Stimulated activated CD8-positive, alpha-beta memory T cell treated with anti-CD3 and anti-CD28 coated beads, Interleukin-4, amount 100 ng/mL, for 1 hour (primary cell): Measurements from ENCODE around the gene ARSG.

Source experiments
- DNase-seq, 2 donors: peaks; one replicate each; pipeline ENCODE4 v3.0.0-alpha.2; 2020; ENCODE audit warnings: low read depth in 2 of 2, low spot score in 1 of 2

ARSG gene

DNA sequence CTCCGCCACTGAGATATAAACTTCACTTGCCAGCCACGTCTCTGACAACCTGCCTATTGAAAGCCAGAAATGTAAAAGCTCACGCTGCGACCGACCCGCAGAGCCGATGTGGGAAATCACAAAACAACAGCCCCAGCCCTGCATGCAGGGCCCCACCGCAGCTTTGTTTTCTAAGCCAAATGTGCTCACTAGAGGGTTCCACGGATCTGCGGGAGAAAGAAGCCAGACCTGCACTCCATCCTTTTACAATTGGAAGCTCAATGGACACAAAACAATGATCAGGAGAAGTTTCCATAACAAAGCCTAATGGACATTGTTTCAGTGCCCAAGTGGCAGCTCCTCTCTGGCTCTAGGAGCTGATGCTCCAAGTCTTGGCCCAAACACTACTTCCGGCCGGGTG is 132.9 kb downstream of the ARSG start:
- no peak for DNase-seq

DNA sequence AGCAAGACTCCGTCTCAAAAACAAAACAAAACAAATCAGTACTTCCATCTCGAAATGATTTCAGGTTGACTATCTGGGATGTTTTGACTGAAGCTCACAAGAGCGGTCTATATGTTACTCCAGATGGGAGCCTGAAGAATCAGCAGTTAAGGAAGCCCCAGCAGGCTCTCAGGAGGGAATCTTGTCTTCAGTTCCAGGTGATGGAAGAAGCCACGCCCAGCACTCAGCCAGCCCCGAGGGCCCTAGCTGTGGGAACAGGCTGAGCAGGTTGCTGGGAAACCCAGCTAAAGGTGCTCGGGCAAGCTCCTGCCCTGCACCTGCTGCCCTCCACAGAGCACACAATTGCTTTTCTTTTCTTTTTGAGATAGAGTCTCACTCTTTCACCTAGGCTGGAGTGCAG is 133.6 kb downstream of the ARSG start:
- DNase-seq = no peak

DNA sequence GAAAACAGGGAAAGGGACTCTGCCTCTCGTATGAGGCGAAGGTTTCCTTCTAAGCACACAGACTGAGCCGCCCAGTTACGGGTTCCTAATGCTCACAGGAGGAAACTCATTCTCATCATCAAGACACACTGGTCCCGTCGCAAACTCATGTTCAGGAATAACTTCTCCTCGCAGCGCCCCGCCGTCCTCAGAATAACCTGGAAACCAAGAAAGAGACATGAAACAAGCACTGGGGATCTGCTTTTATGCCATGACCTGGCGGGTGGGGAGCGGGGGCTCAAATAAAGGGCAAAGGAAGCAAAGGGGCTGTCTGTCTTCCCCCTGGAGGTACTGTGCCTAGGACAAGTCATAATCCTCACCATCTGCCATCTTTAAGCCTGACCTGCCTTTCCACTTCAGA is 134.7 kb downstream of the ARSG start:
- DNase-seq = no peak

DNA sequence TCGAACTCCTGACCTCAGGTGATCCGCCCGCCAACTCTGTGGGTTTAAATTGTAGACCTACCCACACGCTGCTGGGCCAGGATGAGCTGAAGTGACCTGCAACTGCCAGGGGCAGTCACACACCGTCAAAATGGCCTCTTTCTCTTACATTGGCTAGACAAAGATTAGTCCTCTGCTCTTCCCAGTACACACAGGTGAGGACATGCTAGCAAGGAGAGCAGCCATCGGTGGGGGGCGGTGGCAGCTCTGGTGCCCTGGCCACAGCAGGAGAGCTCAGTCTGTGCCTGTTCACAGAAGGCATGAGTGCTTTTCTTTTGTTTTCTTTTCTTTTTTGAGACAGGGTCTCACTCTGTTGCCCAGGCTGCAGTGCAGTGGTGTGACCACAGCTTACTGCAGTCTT is 136.3 kb downstream of the ARSG start:
- no peak for DNase-seq

DNA sequence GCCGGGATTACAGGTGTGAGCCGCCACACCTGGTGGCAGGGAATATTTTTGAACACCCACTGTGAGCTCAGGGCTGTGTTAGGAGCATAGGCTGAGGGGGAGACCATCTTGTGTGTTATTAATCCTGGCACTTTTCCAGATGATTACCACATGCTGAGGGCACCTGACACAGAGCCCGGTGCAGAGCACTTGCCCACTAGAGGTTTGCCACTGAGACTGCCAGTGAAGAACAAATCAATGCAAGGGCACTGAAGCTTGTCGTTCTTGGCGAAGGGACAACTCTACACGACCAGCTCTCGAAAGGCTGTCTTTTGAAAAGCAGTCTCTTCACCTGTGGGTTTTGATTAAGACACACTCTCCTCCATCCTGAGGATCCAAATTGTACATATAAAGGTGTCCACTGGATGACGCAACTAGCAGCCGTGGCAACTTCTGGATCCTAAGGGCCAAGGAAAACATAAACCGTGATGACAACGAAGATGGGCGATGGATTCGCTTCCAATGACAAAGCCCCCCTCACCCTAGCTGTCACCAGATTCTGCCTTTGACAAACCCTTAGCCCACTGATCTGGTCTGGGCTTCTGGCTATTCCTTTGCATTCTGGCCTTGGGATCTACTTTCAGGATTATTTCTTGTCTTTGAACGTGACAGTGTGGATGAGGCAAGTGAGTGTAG is 137.3 kb downstream of the ARSG start:
- no peak for DNase-seq

DNA sequence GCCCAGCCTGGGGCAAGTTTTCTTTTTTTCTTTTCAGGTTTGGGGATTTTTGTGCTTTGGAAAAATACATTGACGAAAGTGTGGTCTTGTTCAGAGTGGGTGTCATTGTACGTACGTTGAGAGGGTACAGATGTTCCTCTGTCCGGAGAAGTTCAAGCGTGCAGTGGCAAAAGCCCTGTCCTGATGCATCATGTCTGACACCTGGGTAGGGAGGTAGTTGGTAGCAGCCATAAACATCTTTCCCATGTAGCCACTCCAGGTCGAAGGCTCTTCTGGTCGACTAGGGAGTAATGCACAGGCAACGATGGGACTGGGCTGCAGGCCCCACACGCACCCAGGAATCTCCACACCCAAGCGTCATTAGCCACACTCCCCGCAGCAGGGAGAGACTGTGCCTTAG is 138.6 kb downstream of the ARSG start:
- no peak for DNase-seq

DNA sequence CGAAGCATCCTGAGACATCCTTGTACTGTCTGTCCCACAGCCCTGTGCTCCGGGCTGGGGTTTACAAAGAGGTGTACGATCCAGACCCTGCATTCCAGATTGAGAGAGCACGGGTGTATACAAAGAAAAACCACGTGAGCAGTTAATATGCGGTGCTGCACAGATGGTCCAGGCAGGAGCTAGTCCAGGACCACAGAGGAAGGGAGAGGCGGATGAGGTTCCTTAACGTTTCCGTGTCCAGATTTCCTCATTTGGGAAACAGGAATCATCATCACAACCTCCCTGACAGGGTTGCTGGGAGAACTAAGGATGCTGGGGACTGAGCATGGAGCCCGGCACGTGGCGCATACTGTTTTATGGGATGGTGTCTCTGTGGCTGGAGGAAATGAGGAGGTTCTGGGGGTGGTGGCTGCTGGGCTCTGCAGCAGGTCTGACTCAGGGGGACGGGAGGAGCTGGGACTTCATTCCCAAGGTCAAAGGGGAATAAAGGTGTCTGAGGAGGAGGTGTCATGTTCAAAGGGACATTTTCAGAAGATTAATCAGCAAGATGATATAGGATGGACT is 139.8 kb downstream of the ARSG start:
- no peak for DNase-seq

DNA sequence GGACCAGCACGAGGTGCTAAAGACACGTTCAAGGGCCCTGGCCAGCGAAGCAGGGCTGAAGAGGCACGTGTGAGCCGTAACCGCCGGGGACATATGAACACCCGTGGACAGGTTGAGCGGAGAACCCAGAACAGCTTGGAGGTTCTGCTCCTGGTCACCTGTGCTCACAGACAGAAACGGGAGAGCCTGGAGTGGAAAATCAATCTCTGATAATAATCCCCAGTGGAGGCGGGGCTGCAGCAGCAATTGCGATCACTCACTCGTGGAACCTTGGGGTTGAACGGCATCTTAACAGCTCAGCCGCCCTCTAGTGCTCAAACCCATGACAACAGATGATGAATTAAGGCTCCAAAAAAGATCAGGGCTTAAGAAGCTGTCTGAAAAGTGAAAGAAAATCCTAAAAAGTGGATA is 140.4 kb downstream of the ARSG start:
- no peak for DNase-seq

DNA sequence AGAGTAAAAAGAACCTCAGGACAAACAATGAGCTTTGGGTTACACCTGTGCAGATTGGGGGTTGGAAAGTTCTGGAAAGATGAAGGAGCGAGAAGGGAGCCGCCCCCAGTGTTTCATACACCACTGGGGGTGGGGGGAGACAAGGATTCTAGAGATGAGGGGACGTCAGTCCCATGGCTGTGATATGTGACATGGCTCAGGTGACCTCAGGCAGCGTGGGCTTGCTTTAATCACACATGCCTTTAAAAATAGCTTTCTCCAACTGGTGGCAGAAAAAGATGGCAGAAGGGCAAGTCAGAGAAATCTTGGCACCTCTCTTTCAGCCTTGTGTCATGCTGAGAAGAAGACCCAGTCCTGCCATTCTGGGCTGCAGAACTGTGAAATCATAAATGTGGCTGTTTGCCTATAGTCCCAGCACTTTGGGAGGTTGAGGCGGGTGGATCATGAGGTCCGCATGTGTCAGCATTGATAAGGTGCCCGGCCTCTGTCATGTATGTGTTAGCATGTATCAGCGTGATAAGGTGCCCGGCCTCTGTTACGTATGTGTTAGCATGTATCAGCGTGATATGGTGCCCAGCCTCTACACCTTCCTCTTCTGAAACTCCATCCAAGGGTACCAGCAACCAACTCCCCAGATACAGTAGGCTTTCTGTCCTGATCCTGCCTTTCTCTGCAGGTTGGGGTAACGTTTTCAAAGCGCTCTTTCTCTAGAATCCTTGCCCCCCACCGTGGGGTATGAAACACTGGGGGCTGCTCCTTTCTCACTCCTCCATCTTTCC is 141.0 kb downstream of the ARSG start:
- DNase-seq = no peak

DNA sequence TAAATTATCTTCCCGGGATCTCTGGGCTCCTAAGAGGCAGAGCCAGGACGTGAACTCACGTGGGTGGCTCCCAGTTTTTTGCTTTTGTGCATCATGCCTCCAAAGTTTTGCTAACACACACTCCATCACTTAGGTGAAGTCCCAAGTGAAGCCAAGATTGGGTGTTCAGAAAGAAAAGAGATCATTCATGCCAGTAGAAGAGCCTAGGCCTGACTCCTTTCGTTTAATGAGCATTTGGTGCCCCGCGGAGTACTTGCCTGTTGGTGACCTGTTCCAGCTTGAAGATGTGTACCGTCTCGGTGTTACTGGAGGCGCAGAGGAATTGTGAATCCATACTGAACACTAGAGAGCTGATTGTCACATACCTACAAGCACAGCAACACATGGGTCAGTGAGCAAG is 141.9 kb downstream of the ARSG start:
- no peak for DNase-seq

DNA sequence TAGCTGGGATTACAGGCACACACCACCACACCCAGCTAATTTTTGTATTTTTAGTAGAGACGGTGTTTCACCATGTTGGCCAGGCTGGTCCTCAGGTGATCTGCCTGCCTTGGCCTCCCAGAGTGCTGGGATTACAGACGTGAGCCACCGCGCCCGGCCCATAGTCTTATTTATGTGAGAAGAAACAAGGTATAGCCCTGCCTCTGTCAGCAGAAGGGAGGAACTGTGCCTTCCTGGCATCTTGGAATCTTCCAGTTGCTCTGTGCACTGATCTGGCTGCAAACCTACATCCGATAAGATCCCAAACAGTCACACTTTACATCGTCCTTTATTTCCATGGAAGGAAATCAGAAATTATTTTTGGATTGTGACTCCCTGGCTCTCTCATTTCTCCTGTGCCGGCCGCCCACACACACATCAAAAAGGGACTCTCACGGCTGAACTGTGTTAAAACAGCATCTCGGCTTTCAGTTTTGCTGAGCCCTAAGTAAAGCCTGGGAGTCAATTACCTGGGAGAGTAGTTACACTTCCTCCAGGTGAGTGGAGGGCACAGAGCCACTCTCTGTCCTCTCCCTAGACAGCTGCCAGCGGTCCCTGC is 142.7 kb downstream of the ARSG start:
- no peak for DNase-seq

DNA sequence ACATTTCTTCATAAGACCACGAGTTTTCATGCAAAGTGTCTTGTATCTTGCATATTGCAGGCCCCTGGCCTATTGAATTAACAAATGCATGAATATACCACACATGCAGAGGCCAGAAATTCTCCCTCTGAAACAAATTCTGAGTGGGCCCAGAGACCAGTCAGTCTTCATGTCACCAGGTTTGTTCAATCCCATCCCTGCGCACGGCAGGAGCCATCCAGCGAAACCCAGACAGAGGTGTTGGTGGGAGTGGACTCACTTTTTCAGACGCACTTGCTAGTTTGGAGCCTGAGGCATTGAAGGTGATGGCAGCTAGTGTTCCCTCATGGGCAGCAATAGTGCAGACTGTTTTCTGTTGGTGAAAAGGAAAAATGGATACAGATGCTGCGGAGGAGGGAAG is 144.1 kb downstream of the ARSG start:
- DNase-seq = no peak

DNA sequence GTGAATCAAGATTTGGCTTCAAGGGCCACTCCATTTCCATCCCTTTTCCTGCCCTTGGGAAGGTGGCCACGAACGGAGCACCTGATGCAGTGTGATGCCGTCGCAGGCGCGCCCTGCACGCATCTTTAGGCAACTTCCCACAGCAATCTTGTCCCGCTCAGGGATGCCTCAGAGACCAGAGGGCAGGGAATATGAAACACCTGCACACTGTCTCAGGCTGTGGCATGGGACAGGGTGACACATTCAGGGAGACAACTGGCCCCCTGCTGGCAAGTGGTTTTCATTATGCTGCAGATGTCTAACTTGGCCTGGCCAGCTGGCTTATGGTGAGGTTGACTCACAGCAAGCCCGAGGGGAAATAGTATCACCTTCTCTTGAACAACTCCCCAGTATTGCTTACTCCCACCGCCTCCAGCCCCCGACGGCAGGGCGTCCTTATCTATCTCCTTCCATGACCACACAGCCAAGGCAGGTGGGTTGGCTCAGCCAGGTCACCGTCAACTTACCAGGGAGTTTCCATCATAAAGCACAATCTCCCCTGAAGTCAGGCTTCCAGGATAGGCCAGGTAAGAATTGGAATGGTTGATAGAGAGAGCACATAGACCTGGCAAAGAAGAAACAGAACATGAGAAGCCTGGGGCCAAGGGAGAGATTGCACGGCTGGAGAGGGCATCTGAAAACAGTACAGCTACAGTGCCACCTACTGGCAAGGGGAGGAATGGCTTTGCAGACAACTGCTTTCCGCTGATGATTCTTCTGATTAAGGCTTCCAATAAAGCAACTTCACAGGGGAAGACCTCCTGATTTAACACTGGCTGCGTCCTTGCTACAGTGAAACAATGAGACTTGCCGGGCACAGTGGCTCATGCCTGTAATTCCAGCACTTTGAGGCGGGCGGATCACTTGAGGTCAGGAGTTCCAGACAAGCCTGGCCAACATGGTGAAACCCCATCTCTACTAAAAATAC is 144.9 kb downstream of the ARSG start:
- DNase-seq = peak; percentile 69 to 72

DNA sequence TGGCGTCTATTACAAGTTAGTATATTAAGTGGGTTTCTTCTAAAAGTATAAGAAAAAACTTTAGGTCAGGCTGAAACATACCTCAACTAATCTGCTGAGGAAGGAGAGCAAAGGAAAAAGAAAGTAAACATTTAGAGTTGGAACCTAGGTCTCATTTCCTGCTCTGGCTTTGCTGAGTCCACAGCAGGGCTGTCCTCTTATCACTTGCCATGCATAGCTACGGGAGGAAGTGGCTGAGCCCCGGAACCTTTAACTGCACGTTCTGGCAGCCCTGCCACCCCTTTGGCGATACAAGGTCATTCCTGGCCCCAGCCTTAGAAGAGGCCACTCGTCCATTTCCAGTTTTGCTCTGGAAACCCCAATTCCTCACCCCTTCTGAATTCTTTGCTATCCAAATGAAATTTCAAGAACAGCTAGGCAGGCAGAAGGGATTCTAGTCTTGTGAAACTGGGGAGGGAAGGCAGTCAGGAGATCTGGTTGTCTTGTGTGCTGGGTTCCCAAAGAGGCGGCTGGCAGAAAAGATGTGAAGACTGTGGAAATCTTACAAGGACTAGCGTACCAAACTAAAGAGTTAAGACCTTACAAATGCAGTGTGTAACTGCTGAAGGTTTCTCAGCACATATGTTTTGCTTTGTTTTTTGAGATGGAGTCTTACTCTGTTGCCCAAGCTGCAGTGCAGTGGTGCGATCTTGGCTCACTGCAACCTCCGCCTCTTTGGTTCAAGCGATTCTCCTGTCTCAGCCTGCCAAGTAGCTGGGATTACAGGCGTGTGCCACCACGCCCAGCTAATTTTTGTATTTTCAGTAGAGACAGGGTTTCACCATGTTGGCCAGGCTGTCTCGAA is 146.9 kb downstream of the ARSG start:
- DNase-seq = no peak

DNA sequence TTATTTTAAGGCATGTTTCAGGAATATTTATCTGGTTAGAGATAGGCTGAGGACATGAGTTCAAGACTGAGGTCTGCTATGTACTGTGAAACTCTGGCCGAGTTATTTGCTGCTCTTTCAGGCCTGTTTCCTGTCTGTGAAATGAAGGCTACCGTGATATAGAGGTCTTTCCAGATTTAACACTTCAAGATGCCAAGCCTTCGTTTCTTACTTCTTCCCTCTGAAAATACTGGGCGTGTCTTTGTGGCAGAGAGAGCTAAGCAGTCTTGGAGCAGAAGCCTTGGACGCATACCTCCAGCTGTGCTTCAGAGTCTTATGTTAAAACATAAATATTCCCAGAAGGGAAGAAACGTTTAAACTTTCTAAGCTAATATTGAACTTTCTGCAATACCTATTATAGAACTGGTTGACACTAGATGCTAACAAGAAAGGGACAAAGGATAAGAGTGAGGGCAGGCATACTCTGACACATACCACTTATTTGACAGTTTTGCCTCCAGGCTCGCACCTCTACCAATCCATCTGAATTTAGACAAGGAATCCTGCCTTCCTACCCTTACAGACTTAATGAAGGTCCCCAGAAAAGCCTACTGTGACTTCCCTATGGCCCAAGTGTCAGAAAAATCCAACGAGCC is 148.5 kb downstream of the ARSG start:
- no peak for DNase-seq

DNA sequence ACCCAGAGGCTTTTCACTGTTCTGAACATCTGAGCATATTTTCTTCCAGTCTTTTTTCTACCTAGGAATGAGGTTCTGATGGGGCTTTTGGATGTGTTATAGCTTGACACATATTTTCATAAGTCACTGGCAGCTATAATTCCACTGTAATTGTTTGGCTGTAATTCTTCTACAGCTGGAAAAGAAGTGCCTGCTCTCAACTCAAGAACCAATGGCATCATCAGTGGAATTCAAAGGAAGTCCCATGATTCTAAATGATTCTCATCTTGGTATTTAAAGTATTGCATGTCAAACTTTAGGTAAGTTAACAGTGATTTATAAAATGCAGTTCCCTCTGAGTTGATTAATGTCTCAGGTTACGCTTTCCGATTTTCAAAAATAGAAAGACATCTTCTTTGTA is 149.2 kb downstream of the ARSG start:
- DNase-seq = no peak

DNA sequence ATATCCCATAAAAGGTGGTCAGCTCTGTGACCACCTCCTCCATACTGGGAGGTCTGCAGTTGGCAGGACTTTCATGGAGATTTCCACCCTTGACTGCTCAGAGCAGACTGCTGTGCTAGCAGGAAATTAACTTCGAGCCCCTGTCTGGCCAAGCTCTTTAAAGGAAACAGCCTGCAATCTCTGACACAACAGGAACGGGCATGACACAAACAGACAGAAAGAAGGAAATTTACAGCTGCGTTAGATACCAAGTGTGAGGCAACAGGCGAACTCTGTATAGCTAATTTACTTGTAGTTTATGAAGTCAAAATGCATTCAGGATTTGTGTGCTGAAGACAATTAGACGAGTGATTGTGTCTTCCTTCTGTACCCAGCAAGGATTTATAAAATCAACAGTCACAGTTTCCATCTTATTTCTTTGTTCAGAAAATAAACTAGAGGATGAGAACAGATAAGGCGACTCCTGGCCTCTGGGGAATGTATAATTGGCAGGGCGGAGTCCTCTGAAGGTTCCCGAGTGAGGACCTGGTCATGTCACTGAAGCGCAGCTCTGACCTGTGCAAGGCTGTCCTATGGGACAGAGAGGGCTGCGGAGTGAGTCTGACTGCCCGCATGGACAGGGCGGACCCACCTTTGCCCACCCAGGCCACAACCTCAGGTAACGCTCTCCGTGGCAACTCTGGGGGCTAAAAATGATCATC is 149.9 kb downstream of the ARSG start:
- DNase-seq = no peak

DNA sequence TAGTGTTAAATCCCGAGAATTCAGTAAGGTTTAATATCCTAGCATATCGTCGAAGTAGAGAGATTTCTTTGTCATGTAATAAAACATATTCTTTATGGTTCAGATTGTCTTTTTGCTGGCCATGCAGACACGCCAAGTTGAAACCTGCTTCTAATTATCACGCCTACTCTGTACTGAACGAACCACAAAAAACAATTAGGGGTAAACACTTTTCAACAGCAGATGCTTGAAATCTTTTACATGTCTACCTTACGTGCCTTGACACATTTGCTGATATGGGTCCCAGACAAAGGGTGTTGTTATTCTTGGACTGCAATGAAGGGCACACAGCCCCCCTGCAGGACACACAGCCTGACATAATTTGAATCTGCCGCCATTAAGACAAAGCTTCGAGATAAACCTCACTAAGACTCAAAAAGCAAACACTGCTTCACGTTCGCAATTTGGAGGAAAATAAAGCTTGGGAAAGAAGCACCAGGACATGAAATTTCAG is 152.7 kb downstream of the ARSG start:
- DNase-seq = no peak

DNA sequence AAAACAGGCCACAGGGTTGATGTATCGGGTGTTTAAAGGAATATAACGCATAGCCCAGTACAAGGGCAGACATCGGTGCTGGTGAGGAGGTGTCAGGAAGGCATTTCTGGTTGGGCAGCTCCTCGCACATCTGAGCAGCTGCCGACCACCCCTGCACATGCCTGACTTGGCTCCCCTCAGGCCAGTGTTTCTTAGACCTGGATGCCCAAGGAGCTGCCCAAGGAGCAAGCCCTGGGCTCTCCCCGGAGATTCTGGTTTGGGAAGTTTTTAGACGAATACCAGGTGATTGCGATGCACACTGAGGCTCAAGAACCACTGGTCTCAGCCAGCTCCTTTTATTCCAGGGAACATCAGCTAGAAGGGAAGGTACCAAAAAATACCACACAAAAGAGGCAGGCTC is 154.4 kb downstream of the ARSG start:
- no peak for DNase-seq
